K562 (cell line): ENCODE measurements around the gene GAL. TPM values are rescaled to one million over a fixed set of nuclear protein-coding genes. Genes with fewer than 3 reads are reported as not detected.
A peak's percentile ranks its signal among the peaks of the same experiment; 100 is the strongest.

Experiments used
- ATAC-seq: fragments of 200-7000 bp; cut with Tn5 transposase; 3 replicates; pipeline ENCODE4 v1.9.1; 2020; ENCODE audit warnings: moderate library complexity
- BruUV-seq: library from RNA; stranded (reverse); fragments of 400-500 nt; replicated peaks from 2 replicates; lab custom pipeline; 2021; lab: Mats Ljungman, UMichigan
- CTCF ChIA-PET: fragments of 300-600 bp; formaldehyde crosslinking; extraction: SDS; loops from one replicate; lab custom pipeline; 2021; ENCODE audit warnings: low intra/inter-chr PET ratio; lab: Yijun Ruan, JAX
- POLR2A ChIA-PET: fragments of 300-600, 350-650 bp; sonication (Branson Sonifier 250); formaldehyde crosslinking; extraction: SDS; loops from one replicate; lab custom pipeline; 2021; ENCODE audit warnings: antibody characterized with exemption, inconsistent platforms; lab: Yijun Ruan, JAX
- DNase-seq, 4 experiments: peaks; one replicate each; pipeline versions ENCODE4 v3.0.0 to v3.0.0-alpha.2; 2011 to 2018; ENCODE audit warnings: low spot score in 3 of 4, mixed read lengths in 3 of 4; ENCODE audit errors: extremely low read depth in 1 of 4
- FAIRE-seq: peaks from 2 replicates; lab custom pipeline; 2011; peaks lifted over from hg19 to GRCh38; lab: Jason Lieb, UNC
- H2AFZ ChIP-seq: 2 replicates; pipeline ENCODE4 v1.6.0; 2011; ENCODE audit warnings: low read depth, low read length, control low read depth, inconsistent platforms
- H3K27ac ChIP-seq: fragments of 200-600 bp; 3 replicates; pipeline ENCODE4 v1.8.0; 2011; ENCODE audit warnings: low read depth, mild to moderate bottlenecking, control low read depth, inconsistent platforms, low read length, moderate library complexity, mixed read lengths; ENCODE audit errors: extremely low read depth
- H3K27me3 ChIP-seq, 2 experiments: fragments of 300-600 bp in 1 of 2; 2 replicates in 1 of 2; 3 replicates in 1 of 2; pipeline versions ENCODE4 v1.6.0 to v1.8.0; 2011; ENCODE audit warnings: inconsistent platforms in 2 of 2, low read length in 2 of 2, mild to moderate bottlenecking in 1 of 2, mixed read lengths in 1 of 2, moderate library complexity in 1 of 2; ENCODE audit not compliant: control insufficient read depth in 2 of 2, insufficient read depth in 2 of 2
- H3K36me3 ChIP-seq: fragments of 300-600 bp; 3 replicates; pipeline ENCODE4 v1.8.0; 2011; ENCODE audit warnings: mild to moderate bottlenecking, low read length, inconsistent platforms; ENCODE audit not compliant: control insufficient read depth, insufficient read depth
- H3K4me1 ChIP-seq, 2 experiments: fragments of 200-600 bp in 1 of 2; replicated peaks in 1 of 2; 2 replicates in 1 of 2; 3 replicates in 1 of 2; pipeline versions ENCODE4 v1.5.1 to v1.8.0; 2011; ENCODE audit warnings: inconsistent platforms in 2 of 2, low read length in 2 of 2, mild to moderate bottlenecking in 1 of 2, mixed read lengths in 1 of 2, moderate library complexity in 1 of 2; ENCODE audit not compliant: control insufficient read depth in 2 of 2, insufficient read depth in 2 of 2
- H3K4me2 ChIP-seq: 2 replicates; pipeline ENCODE4 v1.6.1; 2011; ENCODE audit warnings: low read length, control low read depth, inconsistent platforms, mixed read lengths; ENCODE audit not compliant: insufficient read depth
- H3K4me3 ChIP-seq: fragments of 200-600 bp; sonication (generic), shearing (Covaris generic); 2 replicates; pipeline ENCODE4 v1.5.1; 2016; ENCODE audit warnings: control low read depth, inconsistent platforms
- H3K79me2 ChIP-seq: fragments of 200-600 bp; 3 replicates; pipeline ENCODE4 v1.8.0; 2011; ENCODE audit warnings: low read length, inconsistent platforms; ENCODE audit not compliant: control insufficient read depth, insufficient read depth
- H3K9ac ChIP-seq, 2 experiments: 2 replicates each; pipeline versions ENCODE4 v1.6.0 to v1.6.1; 2011; ENCODE audit warnings: low read depth in 2 of 2, low read length in 2 of 2, control low read depth in 1 of 2, inconsistent platforms in 1 of 2, mild to moderate bottlenecking in 1 of 2, mixed read lengths in 1 of 2; ENCODE audit not compliant: insufficient read depth in 1 of 2
- H3K9me1 ChIP-seq: one replicate; pipeline ENCODE4 v1.6.0; 2011; ENCODE audit warnings: inconsistent platforms, mild to moderate bottlenecking, low read length, moderate library complexity; ENCODE audit not compliant: control insufficient read depth, insufficient read depth
- H3K9me3 ChIP-seq: replicated peaks from 2 replicates; pipeline ENCODE4 v1.5.1; 2011; ENCODE audit warnings: low read depth, low read length, inconsistent platforms; ENCODE audit not compliant: control insufficient read depth, insufficient read depth
- H4K20me1 ChIP-seq: replicated peaks from 2 replicates; pipeline ENCODE4 v1.6.1; 2011; ENCODE audit warnings: low read length, inconsistent platforms, mixed read lengths; ENCODE audit not compliant: control insufficient read depth, insufficient read depth
- GABPB2 ChIP-seq: fragments of 250-450 bp; sonication (Bioruptor Pico); conservative IDR thresholded peaks from 2 replicates; pipeline ENCODE4 v1.5.1; 2021; ENCODE audit warnings: mild to moderate bottlenecking
- NFRKB ChIP-seq: fragments of 450-650 bp; IDR thresholded peaks from 2 replicates; pipeline ENCODE4 v1.6.1; 2016; ENCODE audit warnings: low read depth
- PCBP2 ChIP-seq: fragments of 200-400 bp; formaldehyde crosslinking; IDR thresholded peaks from 2 replicates; pipeline ENCODE4 v1.6.1; 2018; ENCODE audit warnings: low read length, low read depth, mild to moderate bottlenecking, moderate library complexity; ENCODE audit not compliant: poor library complexity, severe bottlenecking
- TARDBP ChIP-seq: fragments of 450-650 bp; IDR thresholded peaks from 2 replicates; pipeline ENCODE4 v1.6.1; 2016
- ZNF143 ChIP-seq: sonication (generic); formaldehyde crosslinking; IDR thresholded peaks from 2 replicates; pipeline ENCODE4 v1.9.0; 2022; ENCODE audit warnings: mild to moderate bottlenecking, missing genetic modification reagents
- ZNF282 ChIP-seq: sonication (generic); formaldehyde crosslinking; IDR thresholded peaks from 2 replicates; pipeline ENCODE4 v1.8.1; 2023; ENCODE audit warnings: missing genetic modification reagents
- ZNF318 ChIP-seq, 2 experiments: fragments of 450-650 bp; IDR thresholded peaks; 2 replicates each; pipeline ENCODE4 v1.6.1; 2016; ENCODE audit warnings: mild to moderate bottlenecking in 2 of 2, borderline replicate concordance in 1 of 2, low read depth in 1 of 2, moderate library complexity in 1 of 2
- WGBS: fragments of 100-300 bp; shearing (Covaris generic); methylation state at CpG from one replicate; pipeline ENCODE4 v1.1.6; 2016; ENCODE audit warnings: low coverage, mixed read lengths; ENCODE audit not compliant: insufficient coverage; ENCODE audit errors: missing lambda C conversion rate; 5-methylcytosine and 5-hydroxymethylcytosine counted together
- in situ Hi-C: fragments of 300-500 bp; cut with MboI; formaldehyde crosslinking; loops from 4 replicates; pipeline ENCODE4 v1.15.0; 2018; ENCODE audit warnings: inconsistent platforms, mixed read lengths
- intact Hi-C: fragments of 100-400 bp; cut with micrococcal nuclease; formaldehyde crosslinking; loops from 2 replicates; pipeline ENCODE4 v1.14.2; 2022
- polyA plus RNA-seq, 8 experiments: library from polyadenylated mRNA; depleted of rRNA in 4 of 8; stranded (reverse) in 5 of 8; unstranded in 3 of 8; fragments of >200 nt; fragmentation: Nextera tagmentation in 2 of 8; fragmentation: Illumina TruSeq in 1 of 8; extraction: Ambion mirVana in 2 of 8; extraction: Trizol in 1 of 8; gene quantifications; 2 replicates each; pipeline versions ENCODE4 v1.2.1 to v1.2.3, GENCODE V29; 2011 to 2014; ENCODE audit warnings: inconsistent platforms in 1 of 8, missing spikeins in 1 of 8
- total RNA-seq, 7 experiments: library from RNA; depleted of rRNA in 6 of 7; stranded (reverse); fragments of >200 nt in 6 of 7; fragmentation: Illumina TruSeq in 2 of 7; extraction: Trizol in 2 of 7; gene quantifications; 2 replicates each; pipeline versions ENCODE4 v1.2.1 to v1.2.3, GENCODE V29; 2011 to 2021; ENCODE audit warnings: low replicate concordance in 1 of 7
- TF ChIP-seq, protein P1 (sequence below): sonication (generic); formaldehyde crosslinking; IDR thresholded peaks from 2 replicates; pipeline ENCODE4 v1.8.0; 2023; ENCODE audit warnings: mild to moderate bottlenecking, missing genetic modification reagents
- TF ChIP-seq, protein P2 (sequence below): fragments of 450-650 bp; IDR thresholded peaks from 2 replicates; pipeline ENCODE4 v1.6.1; 2016; ENCODE audit warnings: borderline replicate concordance

GAL gene
- total and polyA plus RNA-seq, 9 of the 15 experiments (the other 6 are each of a cell fraction or from before 2014, with no cell fraction given) = 10.6 to 119 (median 36.3) TPM

DNA sequence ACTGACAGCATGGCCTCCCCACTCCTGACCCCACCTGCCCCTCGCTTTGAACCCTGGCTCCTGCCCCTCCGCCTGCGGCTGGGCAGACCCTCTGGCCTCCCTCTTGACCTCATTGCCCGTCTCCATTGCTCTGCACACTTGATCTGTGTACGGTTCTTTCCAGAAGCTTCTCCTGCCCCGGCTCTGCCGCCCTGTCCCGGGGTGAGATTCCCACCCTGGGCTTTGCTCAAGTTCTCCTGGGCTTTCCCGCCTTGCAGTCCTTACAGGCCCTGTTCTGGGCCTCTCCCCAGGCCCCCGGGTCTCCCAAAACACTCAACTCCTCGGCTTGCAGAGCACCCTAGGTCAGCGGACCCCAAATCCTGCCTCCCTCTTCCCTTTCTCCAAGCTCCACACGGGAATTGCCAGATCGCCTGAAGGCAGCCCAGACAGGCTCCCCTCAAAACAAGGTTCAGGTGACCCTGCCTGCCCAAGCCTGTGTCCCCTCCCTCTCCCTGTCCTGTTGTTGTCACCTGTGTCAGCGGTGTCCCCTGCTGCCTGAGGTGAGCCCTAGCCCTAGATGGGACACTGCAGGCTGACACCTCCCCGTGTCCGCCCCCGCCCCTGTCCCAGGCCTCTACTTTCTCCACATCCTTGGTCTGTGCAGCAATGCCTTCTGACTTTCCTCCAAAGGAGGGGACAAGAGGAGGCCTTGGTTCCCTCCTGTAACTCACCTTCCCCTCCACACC is 1.5 kb downstream of the GAL start:
- BruUV-seq = no TSS peak
- H3K9ac ChIP-seq = peak overlapping the region; percentile 84 to 96; a peak in 3 of 4 replicates
- TF ChIP-seq, protein P1, sequence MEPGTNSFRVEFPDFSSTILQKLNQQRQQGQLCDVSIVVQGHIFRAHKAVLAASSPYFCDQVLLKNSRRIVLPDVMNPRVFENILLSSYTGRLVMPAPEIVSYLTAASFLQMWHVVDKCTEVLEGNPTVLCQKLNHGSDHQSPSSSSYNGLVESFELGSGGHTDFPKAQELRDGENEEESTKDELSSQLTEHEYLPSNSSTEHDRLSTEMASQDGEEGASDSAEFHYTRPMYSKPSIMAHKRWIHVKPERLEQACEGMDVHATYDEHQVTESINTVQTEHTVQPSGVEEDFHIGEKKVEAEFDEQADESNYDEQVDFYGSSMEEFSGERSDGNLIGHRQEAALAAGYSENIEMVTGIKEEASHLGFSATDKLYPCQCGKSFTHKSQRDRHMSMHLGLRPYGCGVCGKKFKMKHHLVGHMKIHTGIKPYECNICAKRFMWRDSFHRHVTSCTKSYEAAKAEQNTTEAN (CRISPR knock-in tag) = no peak
- no peak for TF ChIP-seq NFRKB
- TF ChIP-seq, protein P2, sequence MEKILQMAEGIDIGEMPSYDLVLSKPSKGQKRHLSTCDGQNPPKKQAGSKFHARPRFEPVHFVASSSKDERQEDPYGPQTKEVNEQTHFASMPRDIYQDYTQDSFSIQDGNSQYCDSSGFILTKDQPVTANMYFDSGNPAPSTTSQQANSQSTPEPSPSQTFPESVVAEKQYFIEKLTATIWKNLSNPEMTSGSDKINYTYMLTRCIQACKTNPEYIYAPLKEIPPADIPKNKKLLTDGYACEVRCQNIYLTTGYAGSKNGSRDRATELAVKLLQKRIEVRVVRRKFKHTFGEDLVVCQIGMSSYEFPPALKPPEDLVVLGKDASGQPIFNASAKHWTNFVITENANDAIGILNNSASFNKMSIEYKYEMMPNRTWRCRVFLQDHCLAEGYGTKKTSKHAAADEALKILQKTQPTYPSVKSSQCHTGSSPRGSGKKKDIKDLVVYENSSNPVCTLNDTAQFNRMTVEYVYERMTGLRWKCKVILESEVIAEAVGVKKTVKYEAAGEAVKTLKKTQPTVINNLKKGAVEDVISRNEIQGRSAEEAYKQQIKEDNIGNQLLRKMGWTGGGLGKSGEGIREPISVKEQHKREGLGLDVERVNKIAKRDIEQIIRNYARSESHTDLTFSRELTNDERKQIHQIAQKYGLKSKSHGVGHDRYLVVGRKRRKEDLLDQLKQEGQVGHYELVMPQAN = no peak
- no peak for TF ChIP-seq GABPB2 (CRISPR knock-in tag)
- no peak for TF ChIP-seq TARDBP
- no peak for TF ChIP-seq PCBP2
- TF ChIP-seq ZNF282 (CRISPR knock-in tag) = no peak
- no peak for TF ChIP-seq ZNF143 (CRISPR knock-in tag)
- no peak for TF ChIP-seq ZNF318 (IDR thresholded peaks at IDR 0.05; ENCODE audit: borderline replicate concordance in 1 of 2, low read depth in 1 of 2)

More for the DNA sequence above, 1.5 kb downstream of the GAL start:
- Histone ChIP-seq H3K9me3 (no peaks in the 10 kb centered on the region), H2AFZ (no peak overlapping the region), H3K4me3 (peak overlapping the region; percentile 79; the same call in 1 of the 2 replicates), H4K20me1 (no peaks in the 10 kb centered on the region; the same call in 1 of the 2 replicates), H3K27ac (no peak overlapping the region), H3K4me1 (peaks cover 4 to 34% of the 10 kb centered on the region in 2 experiments; a peak in 3 of 5 replicates), H3K79me2 (peaks cover 10% of the 10 kb centered on the region), H3K36me3 (peaks cover 47% of the 10 kb centered on the region), H3K27me3 (no peaks in the 10 kb centered on the region), H3K4me2 (peak overlapping the region; percentile 72; the same call in 1 of the 2 replicates), H3K9me1 (no peaks in the 10 kb centered on the region)
- POLR2A ChIA-PET = interaction anchor here (0.7 to 1.2 kb wide), 3 partner anchors 8 to 64 kb away, joined by 3 to 6 read pairs (median 3); no protein-coding TSS in a partner anchor
- in situ Hi-C loops (loop anchor here (25.0 kb wide), 1 partner anchor 1149 kb away; no protein-coding TSS in a partner anchor), intact Hi-C loops (loop anchor here (5.0 kb wide), 1 partner anchor 59 kb away; no protein-coding TSS in a partner anchor)
- ATAC-seq = no peak
- no peak for FAIRE-seq
- 86% methylated on average over 16 of the region's 18 CpGs for WGBS
- peak in 1 of 4 experiments; percentile 18 for DNase-seq
- CTCF ChIA-PET = no interaction called here
